Activated CD8-positive, alpha-beta memory T cell treated with anti-CD3 and anti-CD28 coated beads for 1 hour (primary cell): ENCODE data around the gene MON1A.
"Not testable (repeated sequence)": the region's sequence is repeated elsewhere in the genome, so short reads cannot be mapped to it uniquely, and the experiment has no call there.

Experiments
- DNase-seq, 2 donors: peaks; one replicate each; pipeline ENCODE4 v3.0.0-alpha.2; 2020; ENCODE audit warnings: low read depth in 1 of 2; ENCODE audit errors: extremely low read depth in 1 of 2

Gene MON1A

DNA sequence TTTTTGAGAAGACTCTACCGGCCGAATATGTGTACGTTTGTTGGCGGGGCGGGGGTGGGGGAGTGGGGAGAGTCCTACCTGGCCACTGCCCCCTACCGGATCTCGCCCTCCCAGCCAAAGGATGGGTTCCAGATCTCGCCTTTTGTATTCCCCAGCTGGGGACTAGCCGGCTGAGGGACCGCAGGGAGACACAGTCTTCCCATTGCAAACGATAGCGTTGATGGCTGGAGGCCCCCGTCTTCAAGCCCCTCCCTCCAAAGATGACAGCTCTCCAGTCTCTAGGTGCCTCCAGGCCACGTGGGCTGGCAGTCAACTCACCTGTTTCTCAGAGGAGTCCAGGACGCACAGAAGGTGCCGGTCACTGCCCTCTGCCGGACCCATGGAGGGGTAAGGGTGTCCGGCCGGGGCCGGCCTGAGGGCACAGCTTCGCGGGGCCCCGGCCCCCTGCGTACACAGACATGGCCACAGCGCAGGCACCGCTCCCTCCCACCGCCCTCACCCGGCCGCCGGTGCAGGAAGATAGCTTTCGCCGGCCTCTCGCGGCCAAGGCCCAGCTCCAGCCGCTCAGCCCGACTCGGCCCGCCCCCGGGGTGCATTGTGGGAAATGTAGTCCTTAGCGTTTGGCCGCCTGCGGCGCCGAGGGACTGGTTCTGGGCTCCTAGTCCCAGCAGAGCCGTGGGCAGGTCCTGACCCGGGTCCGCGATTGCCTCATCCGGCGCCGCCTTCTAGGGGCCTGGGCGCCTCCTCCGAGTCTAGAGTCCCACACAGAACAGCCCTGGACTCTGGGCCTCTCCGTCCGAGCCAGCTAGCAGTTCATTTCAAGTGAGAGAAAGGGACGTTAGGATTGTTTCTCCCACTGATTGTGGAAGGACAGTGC is at the start of gene MON1A:
MON1A (minus strand) TSS at position 521 of the 877 bp plus-strand sequence. CDS start 16,465 bp downstream, outside the sequence.
- peak; percentile 58 to 82 for DNase-seq

GRCh38 chr3:49976942-49977341 is 47.3 kb upstream of the MON1A start:
- DNase-seq = no peak

DNA sequence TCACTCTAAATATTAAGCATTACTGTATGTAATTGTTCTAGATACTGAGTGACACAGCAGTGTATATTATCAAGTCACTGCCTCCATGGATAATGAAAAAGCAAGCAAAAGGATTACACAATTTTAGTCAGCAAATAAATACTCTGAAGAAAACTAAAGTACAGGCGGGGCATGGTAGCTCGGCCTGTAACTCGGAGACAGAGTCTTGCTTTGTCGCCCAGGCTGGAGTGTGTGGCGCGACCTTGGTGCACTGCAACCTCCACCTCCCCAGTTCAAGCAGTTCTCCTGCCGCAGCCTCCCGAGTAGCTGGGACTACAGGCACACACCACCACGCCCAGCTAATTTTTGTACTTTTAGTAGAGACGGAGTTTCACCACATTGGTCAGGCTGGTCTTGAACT is 43.0 kb upstream of the MON1A start:
- DNase-seq = no peak

DNA sequence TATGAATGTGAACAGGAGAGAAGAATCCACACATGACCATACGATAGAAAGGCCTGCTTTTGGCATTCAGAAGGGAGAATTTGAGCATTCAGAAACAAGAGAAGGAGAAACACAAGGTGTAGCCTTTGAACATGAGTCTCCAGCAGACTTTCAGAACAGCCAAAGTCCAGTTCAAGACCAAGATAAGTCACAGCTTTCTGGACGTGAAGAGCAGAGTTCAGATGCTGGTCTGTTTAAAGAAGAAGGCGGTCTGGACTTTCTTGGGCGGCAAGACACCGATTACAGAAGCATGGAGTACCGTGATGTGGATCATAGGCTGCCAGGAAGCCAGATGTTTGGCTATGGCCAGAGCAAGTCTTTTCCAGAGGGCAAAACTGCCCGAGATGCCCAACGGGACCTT is 38.7 kb upstream of the MON1A start:
- no peak for DNase-seq

GRCh38 chr3:49967291-49967690 is 37.7 kb upstream of the MON1A start:
- DNase-seq = no peak

DNA sequence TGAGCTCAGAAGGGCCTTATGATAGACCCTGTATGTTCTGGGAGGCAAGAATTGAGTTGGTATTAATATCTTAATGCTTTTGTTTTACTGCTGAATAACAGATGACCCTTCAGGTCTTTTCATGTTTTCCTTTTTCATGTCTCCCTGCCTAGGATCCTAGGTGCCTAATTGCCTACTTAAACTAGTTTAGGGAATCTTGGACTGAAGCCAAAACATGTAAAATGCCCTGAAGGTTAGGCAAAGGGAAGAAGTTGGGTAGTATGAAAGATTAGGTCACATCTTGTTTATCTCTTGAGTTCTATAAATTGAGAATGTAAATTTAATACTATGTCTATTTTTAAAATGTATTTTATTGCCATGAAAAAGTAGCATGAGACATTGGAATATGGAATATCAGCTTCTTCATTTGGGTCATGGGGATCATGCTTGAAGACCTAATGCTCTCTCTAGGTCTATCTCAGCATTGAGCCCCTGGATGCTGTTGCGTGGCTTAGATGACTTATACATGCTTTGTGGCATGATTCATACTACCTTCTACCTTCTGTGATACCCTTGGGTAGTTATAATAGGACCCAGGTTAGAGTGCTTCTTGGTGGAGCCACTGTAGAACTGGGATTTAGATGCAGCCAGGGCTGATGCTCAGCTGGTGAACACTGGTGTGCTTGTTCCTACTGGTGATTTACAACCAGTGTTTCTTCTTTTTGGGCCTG is 36.8 kb upstream of the MON1A start:
- DNase-seq = no peak

DNA sequence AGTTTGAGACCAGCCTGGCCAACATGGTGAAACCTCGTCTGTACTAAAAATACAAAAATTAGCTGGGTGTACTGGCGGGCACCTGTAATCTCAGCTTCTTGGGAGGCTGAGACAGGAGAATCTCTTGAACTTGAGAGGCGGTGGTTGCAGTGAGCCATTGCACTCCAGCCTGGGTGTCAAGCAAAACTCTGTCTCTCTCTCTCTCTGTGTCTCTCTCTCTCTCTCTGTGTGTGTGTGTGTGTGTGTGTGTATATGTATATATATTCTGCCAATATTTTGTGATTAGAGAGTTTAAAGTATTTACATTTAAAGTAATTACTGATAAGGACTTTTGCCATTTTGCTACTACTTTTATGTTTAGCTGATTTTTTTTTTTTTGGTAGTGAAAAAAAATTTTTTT is 26.0 kb upstream of the MON1A start:
- DNase-seq = no peak

DNA sequence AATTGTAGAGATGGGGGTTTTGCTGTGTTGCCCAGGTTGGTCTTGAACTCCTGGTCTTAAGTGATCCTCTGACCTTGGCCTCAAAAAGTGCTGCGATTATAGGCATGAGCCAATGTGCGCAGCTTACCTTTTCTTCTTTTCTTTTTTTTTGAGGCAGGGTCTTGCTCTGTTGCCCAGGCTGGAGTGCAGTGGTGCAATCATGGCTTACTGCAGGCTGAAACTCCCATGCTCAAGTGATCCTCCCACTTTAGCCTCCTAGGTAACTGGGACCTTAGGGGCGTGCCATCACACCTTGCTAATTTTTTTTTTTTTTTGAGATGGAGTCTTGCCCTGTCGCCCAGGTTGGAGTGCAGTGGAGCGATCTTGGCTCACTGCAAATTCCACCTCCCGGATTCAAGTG is 23.3 kb upstream of the MON1A start:
- DNase-seq = no peak

GRCh38 chr3:49942651-49943050 is 13.0 kb upstream of the MON1A start:
- DNase-seq = no peak

- DNase-seq = no peak
Observed at GRCh38 chr3:49940667-49941249, 11.1 kb upstream of the MON1A start.

GRCh38 chr3:49939858-49940666 is 10.5 kb upstream of the MON1A start, which contains the start of gene RBM6:
RBM6 (plus strand) TSS chr3:49940150; CDS start chr3:49962642, 22,492 bp downstream.
- peak; percentile 82 to 86 for DNase-seq

- no peak for DNase-seq
Observed at GRCh38 chr3:49937090-49937489, 7.5 kb upstream of the MON1A start.

DNA sequence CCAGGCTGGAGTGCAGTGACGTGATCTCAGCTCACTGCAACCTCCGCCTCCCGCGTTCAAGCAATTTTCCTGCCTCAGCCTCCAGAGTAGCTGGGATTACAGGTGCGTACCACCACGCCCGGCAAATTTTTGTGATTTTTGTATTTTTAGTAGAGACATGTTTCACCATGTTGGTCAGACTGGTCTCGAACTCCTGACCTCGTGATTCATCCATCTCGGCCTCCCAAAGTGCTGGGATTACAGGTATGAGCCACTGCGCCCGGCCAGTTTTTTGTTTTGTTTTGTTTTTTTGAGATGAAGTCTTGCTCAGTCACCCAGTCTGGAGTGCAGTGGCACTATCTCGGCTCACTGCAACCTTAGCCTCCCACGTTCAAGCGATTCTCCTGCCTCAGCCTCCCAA is 2.7 kb upstream of the MON1A start:
- not testable (repeated sequence) for DNase-seq

DNA sequence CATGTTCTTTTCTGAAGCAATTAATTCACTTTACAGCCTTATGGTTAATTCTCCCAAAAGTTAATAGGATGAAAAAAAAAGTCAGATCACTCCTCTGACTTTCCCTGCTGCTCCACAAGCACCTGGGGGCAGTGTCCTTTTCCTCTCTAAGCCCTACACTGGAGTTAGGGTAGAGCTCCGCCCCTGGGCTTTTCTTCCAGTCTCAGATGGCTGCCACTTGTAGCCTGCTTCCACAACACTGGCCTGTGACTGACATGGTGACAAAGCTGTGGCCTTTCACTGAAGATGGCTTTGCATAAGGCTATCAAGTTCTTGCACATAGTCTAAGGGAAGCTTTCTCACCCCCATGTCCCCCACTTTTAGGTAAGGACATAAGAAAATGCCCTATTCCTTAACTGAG is 1.3 kb upstream of the MON1A start:
- no peak for DNase-seq

DNA sequence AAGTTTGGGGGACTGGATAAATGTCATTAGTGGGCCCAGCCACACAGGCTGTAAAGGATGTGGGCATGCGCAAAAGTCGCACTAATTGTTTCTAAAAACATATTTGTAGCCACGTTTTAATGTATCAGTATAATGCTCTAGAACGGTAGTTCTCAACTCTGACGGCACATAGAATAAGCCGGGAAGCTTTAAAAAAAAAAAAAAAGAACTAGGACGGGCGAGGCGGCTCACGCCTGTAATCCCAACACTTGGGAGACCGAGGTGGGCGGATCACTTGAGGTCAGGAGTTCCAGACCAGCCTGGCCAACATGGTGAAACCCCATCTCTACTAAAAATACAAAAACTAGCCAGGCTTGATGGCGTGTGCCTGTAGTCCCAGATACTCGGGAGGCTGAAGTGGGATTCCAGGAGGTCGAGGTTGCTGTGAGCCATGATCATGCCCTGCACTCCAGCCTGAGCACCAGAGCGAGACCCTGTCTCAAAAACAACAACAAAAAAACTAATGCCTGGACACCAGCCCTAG is 618 bp upstream of the MON1A start:
- DNase-seq = no peak

DNA sequence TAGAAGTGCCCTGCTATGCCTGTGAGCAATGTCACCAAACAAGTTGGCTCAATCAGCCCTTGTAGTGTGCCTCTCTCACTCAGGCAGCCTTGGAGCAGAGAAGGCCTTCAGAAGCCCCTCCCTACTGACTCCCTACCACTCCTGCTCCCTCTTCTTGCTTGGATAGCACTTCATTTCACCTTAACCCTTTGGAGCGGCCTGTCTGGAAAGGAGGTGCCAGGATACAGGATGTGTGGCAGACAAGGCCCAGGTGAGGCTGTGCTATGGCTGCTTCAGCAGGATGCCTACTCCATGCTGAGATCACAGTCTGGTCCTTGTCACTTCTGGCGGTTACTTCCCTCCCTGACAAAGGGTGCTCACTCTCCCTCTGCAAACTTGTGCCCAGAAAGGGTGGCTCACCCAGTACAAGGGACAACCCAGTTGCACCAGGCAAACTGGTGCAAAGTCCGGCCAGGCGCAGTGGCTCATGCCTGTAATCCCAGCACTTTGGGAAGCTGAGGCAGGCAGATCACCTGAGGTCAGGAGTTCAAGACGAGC is 1.1 kb downstream of the MON1A start:
- DNase-seq = no peak

- DNase-seq = no peak
Observed at GRCh38 chr3:49927798-49928197, 1.8 kb downstream of the MON1A start.

GRCh38 chr3:49926117-49926728 is 3.4 kb downstream of the MON1A start:
- no peak for DNase-seq

DNA sequence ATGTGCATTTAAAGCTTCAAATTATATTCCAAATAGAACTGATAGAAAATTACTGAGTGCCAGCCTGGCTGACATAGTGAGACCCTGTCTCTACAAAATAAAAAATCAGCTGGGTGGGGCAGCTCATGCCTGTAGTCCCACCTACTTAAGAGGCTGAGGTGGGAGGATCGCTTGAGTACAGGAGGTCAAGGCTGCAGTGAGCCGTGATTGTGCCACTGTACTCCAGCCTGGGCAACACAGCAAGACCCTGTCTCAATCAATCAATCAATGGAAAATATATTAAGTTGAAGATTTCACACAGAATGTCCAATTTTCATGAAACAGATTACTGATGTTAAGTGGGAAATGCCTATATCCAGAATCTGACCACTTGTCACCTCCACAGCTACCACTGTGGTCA is 4.1 kb downstream of the MON1A start:
- no peak for DNase-seq

GRCh38 chr3:49924683-49925082 is 4.9 kb downstream of the MON1A start:
- no peak for DNase-seq
